NCI-H748 (cell line): ENCODE data around the gene PTPRD.
"Not testable (repeated sequence)": the region's sequence is repeated elsewhere in the genome, so short reads cannot be mapped to it uniquely, and the experiment has no call there.

Source experiments
- DNase-seq: peaks from one replicate; lab custom pipeline; 2025; ENCODE audit not compliant: unreplicated experiment; lab: John Stamatoyannopoulos, UW

PTPRD gene

DNA sequence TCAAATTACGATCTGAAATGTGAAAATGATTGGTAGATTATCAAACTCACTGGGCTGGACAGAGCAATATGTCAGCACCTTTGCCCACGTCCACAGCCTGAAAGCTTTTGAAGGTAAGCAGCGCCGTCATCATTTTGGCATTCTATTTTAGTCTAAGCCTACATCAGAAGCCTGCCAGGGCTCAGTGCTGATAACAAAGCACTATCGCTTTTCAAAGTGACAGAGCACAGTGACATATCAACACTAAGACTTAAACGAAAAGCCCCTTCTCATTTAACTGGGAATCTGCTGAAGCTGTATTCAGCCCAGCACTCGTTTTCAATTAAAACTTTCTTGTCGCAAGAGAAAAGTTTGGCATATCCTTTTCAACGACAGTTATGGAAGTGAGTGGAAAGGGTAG is 1076.3 kb downstream of the PTPRD start:
- DNase-seq, result no peak

DNA sequence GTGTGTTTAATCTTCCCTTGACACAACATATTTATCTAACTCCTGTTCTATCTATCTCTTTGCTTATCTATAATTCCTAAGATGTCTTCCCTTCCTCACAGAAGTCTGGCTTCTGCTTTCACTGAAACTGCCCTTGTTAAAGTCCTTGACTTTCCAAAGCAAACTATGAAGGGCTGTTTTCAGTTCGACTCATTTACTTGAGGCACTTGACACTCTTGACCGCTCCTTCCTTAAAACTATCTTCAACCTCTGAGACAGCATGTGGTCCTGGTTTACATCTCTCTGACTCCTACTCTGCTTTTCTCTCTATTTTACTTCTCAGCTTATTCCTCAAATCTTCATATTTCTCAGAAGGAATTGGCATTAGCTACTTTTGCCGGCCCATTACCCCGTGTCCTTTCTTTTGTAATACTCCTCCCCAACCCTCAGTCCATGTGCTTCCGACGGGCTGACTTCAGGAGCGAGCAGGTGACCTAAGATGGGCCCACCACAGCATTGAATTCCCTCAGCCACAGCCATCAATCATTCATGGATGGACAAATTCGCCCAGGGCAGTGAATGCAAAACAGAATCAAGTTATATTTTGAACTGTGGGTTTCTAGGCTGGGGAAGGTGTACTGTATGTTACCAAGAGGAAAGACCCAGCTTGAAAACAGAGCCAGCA is 1089.2 kb downstream of the PTPRD start:
- DNase-seq, result no peak

DNA sequence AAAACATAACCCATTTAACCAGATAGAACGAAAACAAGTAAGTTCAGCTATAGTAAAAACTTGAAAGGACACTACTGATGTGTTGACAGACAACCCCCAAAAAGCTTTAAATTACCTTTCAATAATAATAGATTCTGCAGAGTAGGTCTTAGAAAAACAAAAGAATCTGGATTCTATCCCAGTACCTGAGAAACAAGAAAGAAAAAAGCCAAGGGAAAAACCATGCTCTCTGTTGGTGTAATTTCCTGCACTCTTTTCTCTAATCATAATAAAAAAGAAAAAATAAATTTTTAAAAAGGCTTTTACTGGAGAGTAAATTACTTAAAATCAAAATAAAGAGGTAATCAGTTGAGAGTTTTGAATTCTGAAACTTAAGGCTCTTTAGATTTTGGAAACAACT is 1090.4 kb downstream of the PTPRD start:
- DNase-seq, result no peak

DNA sequence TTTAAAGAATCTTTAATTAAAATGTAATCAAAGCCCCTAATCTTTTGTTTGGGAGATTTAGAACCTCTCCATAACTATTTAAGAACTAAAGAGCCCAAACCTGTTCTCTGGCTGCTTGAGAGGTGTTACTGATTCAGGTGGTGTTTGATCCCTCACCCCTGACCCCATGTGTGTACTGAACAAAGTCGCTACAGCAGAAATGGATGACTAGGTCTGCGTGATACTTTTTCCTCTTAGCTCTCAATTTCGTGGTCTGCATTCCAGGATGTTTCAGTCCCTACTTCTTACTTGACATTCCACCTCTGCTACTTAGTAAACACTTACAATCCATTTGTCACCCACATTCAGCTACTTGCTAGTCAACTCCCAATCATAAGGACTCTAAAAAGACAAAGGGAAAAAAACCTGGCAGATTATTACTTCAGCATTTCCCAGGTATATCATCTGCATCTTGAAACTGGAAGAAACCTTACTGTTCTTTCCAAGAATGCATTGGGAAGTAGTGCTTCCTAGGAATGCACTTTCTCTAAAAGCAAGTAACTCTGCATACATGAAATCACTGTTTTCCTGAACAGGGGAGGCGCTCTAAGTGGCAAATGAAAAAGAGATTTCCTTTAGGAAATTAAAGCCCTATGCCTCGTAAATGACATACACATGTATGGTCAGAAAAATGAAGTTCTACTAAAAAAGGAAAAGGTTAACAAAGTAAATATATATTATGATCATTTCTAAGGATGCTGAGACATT is 1091.6 kb downstream of the PTPRD start:
- DNase-seq, result no peak

DNA sequence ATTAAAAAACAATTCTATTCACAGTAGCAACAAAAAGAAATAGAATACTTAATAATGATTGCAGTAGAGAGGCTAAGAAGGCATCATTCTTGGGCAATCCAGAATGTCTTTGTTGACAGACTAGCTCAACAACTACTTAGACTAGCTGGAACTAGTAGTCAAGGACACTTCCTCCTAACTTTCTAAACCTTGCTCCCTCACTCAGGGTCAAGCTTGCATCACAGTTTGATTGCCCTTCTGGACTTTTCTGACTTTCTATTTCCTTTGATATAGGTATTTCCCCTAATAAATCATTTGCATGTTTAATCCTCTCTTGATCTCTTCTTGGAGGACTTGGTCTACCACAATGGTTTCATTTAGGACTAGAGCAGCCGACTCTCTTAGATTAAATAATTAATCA is 1107.9 kb downstream of the PTPRD start:
- DNase-seq, result no peak

DNA sequence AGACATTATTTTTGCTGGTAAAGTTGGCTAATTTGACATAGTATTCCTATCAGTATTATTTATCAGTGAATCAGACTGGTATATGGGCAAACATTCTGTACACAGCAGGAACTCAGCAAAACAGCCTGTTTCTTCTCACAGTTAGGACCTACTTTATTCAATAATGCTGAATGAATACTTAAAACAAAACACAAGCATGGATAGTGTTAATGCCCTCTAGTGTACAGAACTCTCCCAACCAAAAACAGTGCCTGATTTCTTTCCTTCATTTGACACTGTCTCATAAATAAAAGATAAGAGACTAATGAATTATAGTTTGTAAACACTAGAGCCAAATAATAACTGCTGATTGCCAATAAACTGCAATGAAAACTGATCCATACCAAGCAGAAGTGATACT is 1113.3 kb downstream of the PTPRD start:
- DNase-seq, result no peak

DNA sequence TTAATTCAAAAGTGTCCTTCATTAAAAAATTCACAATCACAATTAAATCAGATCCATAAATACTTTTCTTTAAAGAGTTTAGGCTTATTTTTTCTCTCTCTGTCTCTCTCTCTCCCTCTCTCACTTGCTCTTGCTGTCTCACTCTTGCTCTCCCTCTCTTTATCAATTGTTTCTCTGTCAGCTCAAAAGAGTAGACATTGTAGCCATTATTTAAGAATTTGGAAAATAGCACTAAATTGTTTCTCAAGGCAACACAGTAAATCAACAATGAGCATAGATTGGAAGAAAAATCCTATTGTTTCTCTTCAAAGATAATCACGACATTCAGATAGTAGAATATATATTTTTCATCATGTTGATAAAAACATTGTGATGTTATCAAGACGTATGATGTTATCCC is 1114.0 kb downstream of the PTPRD start:
- no peak for DNase-seq

DNA sequence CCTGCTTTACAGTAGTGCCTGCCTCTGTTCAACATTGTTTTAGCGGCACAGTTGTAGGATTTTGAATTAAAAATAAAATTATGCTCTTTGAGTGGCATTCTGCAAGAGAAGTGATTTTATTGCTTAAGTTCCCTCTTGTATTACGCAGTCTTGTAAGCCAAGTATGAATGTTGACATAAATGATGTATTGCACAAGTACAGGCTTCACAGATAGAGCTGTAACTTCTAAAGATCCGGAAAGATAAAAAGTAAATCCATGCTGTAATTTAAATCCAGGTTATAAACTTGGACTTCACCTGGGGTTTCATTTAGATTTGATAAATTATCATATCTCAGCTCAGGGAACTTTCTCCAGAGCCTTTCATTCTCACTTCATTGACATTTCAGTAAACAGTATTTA is 1114.7 kb downstream of the PTPRD start:
- no peak for DNase-seq

DNA sequence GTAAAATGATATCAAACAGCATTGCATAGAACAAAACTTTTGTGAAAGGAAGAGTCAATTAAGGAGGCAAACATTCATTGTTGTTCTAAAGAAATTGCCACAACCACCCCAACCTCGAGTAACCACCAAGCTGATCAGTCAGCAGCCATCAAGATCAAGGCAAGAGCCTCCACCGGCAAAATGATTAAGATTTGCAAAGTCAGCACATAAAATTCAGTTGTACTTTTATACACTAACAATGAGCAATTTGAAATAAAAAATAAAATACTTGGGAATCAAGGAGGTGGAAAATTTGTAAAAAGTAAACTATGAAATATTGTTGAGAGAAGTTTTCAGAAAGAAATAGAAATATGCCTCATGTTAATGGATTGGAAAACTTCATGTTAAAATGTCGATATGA is 1118.5 kb downstream of the PTPRD start:
- DNase-seq, result no peak

DNA sequence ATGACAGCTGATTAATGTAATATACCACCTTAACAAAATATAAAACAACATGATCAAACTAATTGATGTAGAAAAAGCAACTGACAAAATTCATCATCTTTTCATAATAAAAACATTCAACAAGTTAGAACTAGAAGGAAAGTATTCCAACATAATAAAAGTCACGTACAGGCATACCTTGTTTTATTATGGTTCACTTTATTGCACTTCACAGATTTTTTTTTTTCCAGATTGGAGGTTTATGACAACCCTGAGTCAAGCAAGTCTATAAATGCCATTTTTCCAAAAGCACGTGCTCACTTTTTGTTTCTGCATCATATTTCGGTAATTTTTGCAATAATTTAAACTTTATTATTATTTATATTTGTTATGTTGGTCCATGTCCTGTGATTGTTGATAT is 1120.3 kb downstream of the PTPRD start:
- no peak for DNase-seq

DNA sequence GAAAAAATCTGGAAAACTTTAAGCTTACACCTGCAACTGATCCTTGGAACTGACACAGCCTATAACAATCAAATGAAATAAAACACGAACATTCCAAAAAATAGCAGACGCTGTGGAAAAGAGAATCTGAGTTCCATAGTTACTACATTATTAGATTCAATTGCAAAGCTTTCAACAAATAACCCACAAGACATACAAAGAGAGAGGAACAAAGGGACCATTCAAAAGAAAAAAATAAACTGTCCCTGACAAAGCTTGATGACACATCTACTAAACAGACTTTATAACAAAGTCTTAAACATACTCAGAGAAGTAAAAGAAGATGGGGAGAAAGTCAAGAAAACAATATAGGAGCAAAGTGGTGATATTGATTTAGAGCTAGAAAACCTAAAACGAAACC is 1123.6 kb downstream of the PTPRD start:
- DNase-seq, result no peak

DNA sequence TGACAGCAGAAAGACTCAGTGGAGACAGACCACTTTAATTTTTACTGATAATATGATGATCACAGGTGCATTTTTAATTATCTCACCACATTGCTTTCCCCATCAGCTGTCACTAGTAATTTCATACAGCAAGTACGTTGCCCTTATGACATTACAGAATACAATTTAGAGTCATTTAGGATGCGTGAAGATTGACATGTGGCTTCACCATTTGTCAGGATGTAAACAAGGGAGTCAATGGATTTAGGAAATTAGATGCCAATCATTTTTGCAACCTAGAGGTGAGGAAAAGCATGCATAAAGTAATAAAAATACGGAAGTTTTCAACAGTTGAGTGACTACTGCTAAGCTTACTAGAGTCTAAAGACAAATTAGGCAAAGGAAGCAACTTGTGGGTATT is 1129.6 kb downstream of the PTPRD start:
- DNase-seq, result no peak

DNA sequence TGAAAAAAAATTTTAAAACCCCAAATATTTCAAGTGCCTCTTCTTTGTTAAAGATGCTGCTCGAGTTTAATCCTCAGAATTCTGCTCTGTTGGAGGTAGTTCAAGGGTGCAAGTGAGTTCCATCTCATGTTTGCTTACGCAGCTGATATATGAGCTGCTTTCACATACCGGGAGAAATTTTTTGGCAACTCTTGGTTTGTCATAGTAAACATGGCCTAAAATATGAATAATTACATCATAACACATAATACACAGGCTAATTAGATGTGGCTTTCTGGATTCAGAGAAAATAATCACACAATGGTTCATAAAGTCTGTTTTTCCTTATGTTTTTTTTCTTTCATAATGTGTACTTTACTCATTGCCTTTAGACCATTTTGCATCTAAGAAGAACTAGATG is 1134.1 kb downstream of the PTPRD start:
- no peak for DNase-seq

DNA sequence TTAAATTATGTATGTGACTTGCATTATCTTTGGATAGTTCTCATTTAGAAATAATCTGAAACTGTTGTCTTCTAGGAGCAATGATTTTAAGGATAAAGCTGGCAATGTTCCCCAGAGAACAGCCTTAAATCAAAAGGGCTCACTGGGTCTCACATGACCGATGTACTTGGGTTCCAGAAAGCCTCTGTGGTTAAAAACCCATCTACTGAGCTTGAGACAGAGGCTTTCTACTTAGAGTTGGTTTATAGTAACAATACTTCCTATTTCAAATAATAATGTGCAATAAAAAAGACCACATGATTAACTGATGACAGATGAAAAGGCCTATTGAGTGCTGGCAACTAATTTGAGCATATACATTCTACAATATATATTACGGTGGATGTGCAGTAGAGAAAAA is 1143.5 kb downstream of the PTPRD start:
- no peak for DNase-seq

DNA sequence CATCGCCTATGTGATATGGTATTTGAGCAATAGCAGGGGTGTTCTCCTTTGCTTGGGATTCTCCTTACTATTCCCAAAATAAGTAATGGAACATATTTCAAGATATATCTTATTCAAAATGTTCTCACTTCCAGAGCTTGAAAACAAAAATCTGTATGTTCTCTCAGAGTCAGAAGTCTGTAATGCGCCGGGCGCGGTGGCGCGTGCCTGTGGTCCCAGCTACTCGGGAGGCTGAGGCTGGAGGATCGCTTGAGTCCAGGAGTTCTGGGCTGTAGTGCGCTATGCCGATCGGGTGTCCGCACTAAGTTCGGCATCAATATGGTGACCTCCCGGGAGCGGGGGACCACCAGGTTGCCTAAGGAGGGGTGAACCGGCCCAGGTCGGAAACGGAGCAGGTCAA is 1170.9 kb downstream of the PTPRD start:
- DNase-seq, result not testable (repeated sequence)

DNA sequence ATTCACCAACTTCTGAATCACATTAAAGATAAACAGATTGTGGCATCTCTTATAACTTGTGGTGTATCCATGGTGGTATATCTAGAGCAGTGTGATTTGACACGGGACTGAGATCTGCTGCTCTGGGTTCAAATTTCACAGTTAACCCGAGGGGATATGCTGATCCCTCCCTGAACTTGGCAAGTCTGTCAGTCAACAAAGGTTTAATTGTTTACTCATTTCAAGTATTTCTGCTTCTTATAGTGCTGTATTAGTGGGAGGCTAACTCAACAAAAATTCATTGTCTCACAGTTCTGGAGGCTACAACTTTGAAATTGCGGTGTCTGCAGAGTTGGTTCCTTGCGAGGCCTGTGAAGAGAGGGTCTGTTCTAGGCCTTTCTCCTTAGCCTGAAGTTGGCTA is 1175.2 kb downstream of the PTPRD start:
- no peak for DNase-seq

DNA sequence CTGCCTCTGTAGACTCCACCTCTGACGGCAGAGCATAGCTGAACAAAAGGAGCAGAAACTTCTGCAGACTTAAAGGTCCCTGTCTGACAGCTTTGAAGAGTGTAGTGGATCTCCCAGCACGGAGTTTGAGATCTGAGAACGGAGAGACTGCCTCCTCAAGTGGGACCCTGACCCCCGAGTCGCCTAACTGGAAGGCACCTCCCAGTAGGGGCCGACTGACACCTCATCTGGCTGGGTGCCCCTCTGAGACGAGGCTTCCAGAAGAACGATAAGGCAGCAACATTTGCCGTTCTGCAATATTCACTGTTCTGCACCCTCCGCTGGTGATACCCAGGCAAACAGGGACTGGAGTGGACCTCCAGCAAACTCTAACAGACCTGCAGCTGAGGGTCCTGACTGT is 1186.3 kb downstream of the PTPRD start:
- not testable (repeated sequence) for DNase-seq

DNA sequence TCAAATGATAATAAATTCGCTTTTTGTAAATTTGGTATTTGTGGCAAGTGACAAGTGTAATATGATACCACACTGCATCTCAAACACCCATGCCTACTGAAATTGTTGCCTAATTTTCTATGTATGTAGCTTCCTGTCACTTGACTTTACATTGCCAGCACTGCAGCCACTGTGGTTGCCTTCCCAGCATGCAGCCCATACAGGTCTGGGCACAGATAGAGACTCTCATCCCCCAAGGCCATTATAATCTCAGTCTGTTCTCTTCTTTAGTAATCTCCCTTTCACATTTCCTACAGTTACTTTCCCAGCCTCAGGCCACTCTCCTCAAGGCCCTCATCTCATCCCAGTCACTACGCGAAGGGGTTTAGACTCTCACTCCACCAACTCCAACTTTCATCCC is 1200.6 kb downstream of the PTPRD start:
- DNase-seq, result peak; percentile 68

DNA sequence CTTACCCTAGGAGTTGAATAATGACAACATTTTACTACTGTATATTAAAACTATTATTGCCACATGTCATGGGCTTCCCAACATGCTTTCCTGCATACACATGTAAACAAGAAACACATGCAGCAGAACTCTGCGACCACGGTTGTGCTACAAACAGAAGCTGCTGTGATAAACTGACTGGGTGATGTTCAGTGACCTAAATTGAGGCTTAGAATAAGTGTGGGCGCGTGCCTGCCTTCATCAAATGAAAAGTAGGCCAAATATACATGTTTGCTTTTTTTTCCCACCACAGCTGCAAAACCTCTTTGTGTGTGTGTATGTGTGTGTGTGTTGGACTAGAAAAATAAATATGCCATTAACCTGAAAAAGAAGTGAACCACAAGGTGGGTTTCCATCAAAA is 1202.1 kb downstream of the PTPRD start:
- DNase-seq, result peak; percentile 69

DNA sequence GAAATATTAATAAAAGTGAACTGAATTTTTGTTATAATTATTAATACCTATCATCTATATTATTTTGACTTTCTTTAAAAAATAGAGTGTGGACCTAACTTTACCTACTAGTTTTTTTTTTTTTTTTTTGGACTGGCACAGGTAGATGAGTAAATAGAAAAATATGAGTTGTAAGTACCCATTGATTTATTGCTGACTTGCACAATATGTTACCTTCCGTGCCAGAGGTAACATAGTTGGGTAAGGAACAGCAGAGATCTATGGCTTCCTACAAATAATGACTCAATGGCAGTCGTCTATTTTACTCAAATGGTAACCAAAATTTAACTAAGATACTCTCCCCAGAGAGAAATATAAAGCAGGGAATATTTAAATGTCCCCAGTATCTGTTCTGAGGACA is 1212.8 kb downstream of the PTPRD start:
- DNase-seq, result no peak

DNA sequence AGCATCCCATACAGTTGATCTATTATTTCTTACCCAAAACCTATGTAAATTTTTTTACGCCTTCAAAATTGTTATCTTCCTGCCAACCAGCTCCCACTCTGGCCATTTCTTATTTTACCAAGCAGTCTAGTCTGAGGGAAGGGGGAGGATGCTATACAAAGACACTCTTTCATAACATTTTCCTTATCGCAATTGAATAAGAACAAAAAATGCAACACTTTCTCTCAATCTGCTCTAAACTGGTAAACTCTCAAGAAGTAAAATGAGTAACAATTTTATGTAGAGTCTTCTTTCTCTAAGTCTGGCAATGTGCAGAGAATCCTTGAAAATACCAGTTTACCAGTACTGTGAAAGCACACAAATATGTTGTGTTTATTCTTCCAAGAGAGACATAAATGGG is 1216.3 kb downstream of the PTPRD start:
- no peak for DNase-seq

DNA sequence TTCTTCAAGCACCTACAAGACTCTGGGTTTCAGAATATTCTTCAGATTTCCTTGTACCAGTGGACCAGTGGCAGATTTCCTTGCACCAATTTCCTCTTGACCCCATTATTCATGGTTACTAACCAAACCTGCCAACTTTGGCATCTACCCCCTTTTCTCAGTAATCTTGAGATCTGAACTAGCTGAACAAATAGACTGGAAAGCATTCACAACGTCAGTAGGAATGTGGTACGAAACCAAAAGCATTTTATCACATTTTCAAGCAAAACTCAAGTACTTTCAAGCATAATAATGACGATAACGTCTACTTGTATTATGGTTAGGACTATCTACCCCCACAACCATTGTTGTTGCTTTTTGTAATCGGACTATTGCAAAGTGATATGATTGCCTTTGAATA is 1217.3 kb downstream of the PTPRD start:
- DNase-seq, result no peak

DNA sequence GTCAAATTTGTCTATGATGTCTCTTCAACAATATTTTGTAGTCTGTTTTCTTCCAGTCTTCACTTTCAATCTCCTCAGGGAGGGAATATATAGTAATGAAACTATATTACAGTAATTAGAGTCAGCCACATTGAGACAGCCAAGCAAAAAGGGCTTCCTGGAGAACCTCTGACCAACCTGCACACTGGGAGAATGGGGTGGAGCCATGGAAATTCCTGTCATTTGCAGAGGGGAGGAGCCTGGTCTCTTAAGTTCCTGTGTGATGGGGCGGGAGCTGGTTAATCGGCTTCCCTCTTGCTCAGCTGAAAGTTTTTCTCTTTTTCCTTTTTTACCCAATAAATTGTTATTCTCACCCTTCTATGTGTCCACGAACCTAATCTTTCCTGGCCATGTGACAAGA is 1220.0 kb downstream of the PTPRD start:
- no peak for DNase-seq
